ENCODE data around the gene VWA5A. TPM values are rescaled to one million over a fixed set of nuclear protein-coding genes. Genes with fewer than 3 reads are reported as not detected.

VWA5A gene
- total and polyA plus RNA-seq, 2 of the 13 experiments (the other 11 are each of a cell fraction or from before 2014, with no cell fraction given) = 1.3 to 1.8 TPM

DNA sequence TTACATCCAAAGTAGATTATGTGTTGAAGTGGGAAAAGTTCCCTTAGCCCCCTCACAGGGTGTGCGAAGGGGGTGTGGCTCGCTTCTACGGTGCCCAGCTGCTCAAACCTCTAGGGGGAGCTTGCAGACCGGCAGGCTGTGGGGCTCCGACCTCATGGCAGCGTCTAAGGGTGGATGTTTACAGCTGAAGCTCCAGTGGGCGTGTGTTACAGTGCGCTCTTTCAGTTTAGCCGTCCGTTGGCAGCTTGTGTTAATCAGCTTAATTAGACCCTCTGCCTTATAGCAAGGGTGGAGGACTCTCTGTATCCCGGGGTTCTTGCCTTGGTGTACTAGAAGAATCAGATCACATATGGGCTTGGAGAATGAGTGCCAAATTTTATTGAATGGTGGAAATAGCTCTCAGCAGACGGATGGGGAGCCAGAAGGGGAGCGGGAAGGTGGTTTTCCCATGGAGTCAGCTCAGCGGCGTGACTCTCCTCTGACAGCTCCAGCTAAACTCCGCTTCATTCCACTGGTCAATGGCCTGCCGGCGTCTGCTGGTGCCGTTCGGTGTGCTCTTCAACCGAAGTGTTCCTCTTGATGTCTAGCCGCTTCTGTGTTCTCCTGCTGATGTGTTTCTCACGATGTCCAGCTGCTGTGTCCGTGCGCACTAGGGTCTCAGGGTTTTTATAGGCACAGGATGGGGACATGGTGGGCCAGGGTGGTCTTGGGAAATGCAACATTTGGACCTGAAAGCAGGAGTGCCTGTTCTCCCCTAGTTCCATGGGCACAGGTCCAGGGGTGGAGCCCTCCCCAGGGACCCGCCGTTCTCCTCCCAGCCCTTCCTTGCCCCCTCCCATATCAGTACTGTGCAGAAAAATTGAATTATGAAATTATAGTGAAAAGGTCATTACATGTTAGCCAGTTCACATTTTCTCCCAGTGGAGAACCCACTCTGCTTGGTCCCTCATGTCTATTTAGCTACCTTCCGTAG lies 45.5 kb upstream of the VWA5A start (continued):
- TF ChIP-seq, protein P1, sequence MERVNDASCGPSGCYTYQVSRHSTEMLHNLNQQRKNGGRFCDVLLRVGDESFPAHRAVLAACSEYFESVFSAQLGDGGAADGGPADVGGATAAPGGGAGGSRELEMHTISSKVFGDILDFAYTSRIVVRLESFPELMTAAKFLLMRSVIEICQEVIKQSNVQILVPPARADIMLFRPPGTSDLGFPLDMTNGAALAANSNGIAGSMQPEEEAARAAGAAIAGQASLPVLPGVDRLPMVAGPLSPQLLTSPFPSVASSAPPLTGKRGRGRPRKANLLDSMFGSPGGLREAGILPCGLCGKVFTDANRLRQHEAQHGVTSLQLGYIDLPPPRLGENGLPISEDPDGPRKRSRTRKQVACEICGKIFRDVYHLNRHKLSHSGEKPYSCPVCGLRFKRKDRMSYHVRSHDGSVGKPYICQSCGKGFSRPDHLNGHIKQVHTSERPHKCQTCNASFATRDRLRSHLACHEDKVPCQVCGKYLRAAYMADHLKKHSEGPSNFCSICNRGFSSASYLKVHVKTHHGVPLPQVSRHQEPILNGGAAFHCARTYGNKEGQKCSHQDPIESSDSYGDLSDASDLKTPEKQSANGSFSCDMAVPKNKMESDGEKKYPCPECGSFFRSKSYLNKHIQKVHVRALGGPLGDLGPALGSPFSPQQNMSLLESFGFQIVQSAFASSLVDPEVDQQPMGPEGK (CRISPR knock-in tag; IDR thresholded peaks at IDR 0.05) = peak; percentile 27; the same call in 1 of the 2 replicates
- no peak for TF ChIP-seq ZNF234 (CRISPR knock-in tag; conservative IDR thresholded peaks at IDR 0.05)
- peak; percentile 48; the same call in 1 of the 2 replicates for TF ChIP-seq KDM2A (CRISPR knock-in tag; IDR thresholded peaks at IDR 0.05; ENCODE audit: borderline replicate concordance, low read depth)
- TF ChIP-seq SALL2 (CRISPR knock-in tag; IDR thresholded peaks at IDR 0.05) = no peak
- TF ChIP-seq ZNF782 (CRISPR knock-in tag; IDR thresholded peaks at IDR 0.05; ENCODE audit: borderline replicate concordance) = no peak
- TF ChIP-seq, protein P2, sequence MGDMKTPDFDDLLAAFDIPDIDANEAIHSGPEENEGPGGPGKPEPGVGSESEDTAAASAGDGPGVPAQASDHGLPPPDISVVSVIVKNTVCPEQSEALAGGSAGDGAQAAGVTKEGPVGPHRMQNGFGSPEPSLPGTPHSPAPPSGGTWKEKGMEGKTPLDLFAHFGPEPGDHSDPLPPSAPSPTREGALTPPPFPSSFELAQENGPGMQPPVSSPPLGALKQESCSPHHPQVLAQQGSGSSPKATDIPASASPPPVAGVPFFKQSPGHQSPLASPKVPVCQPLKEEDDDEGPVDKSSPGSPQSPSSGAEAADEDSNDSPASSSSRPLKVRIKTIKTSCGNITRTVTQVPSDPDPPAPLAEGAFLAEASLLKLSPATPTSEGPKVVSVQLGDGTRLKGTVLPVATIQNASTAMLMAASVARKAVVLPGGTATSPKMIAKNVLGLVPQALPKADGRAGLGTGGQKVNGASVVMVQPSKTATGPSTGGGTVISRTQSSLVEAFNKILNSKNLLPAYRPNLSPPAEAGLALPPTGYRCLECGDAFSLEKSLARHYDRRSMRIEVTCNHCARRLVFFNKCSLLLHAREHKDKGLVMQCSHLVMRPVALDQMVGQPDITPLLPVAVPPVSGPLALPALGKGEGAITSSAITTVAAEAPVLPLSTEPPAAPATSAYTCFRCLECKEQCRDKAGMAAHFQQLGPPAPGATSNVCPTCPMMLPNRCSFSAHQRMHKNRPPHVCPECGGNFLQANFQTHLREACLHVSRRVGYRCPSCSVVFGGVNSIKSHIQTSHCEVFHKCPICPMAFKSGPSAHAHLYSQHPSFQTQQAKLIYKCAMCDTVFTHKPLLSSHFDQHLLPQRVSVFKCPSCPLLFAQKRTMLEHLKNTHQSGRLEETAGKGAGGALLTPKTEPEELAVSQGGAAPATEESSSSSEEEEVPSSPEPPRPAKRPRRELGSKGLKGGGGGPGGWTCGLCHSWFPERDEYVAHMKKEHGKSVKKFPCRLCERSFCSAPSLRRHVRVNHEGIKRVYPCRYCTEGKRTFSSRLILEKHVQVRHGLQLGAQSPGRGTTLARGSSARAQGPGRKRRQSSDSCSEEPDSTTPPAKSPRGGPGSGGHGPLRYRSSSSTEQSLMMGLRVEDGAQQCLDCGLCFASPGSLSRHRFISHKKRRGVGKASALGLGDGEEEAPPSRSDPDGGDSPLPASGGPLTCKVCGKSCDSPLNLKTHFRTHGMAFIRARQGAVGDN (CRISPR knock-in tag; IDR thresholded peaks at IDR 0.05) = no peak
- no peak for TF ChIP-seq HHEX (CRISPR knock-in tag; IDR thresholded peaks at IDR 0.05)
- TF ChIP-seq ISX (CRISPR knock-in tag; conservative IDR thresholded peaks at IDR 0.05) = no peak
- TF ChIP-seq ZNF253 (CRISPR knock-in tag; IDR thresholded peaks at IDR 0.05; ENCODE audit: borderline replicate concordance) = no peak
- no peak for TF ChIP-seq MLLT10 (CRISPR knock-in tag; IDR thresholded peaks at IDR 0.05)
- no peak for TF ChIP-seq NONO (IDR thresholded peaks at IDR 0.05)
- no peak for TF ChIP-seq NONO (CRISPR knock-in tag; conservative IDR thresholded peaks at IDR 0.05)
- TF ChIP-seq, protein P3, sequence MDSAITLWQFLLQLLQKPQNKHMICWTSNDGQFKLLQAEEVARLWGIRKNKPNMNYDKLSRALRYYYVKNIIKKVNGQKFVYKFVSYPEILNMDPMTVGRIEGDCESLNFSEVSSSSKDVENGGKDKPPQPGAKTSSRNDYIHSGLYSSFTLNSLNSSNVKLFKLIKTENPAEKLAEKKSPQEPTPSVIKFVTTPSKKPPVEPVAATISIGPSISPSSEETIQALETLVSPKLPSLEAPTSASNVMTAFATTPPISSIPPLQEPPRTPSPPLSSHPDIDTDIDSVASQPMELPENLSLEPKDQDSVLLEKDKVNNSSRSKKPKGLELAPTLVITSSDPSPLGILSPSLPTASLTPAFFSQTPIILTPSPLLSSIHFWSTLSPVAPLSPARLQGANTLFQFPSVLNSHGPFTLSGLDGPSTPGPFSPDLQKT (CRISPR knock-in tag; IDR thresholded peaks at IDR 0.05; ENCODE audit: borderline replicate concordance) = no peak
- TF ChIP-seq, protein P4, sequence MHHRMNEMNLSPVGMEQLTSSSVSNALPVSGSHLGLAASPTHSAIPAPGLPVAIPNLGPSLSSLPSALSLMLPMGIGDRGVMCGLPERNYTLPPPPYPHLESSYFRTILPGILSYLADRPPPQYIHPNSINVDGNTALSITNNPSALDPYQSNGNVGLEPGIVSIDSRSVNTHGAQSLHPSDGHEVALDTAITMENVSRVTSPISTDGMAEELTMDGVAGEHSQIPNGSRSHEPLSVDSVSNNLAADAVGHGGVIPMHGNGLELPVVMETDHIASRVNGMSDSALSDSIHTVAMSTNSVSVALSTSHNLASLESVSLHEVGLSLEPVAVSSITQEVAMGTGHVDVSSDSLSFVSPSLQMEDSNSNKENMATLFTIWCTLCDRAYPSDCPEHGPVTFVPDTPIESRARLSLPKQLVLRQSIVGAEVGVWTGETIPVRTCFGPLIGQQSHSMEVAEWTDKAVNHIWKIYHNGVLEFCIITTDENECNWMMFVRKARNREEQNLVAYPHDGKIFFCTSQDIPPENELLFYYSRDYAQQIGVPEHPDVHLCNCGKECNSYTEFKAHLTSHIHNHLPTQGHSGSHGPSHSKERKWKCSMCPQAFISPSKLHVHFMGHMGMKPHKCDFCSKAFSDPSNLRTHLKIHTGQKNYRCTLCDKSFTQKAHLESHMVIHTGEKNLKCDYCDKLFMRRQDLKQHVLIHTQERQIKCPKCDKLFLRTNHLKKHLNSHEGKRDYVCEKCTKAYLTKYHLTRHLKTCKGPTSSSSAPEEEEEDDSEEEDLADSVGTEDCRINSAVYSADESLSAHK (CRISPR knock-in tag; IDR thresholded peaks at IDR 0.05; ENCODE audit: borderline replicate concordance) = no peak
- no peak for TF ChIP-seq ZBTB42 (CRISPR knock-in tag; IDR thresholded peaks at IDR 0.05)
- TF ChIP-seq ZNF292 (CRISPR knock-in tag; IDR thresholded peaks at IDR 0.05; ENCODE audit: borderline replicate concordance, low read depth) = no peak

Measured in HepG2 (cell line).